ENCODE results near the gene GPATCH8.

GRCh38 chr17:44527102-44527501 is 23.9 kb upstream of the GPATCH8 start:
- no peak for TF ChIP-seq POLR2A (IDR thresholded peaks at IDR 0.05)
- no peak for TF ChIP-seq CTCF (IDR thresholded peaks at IDR 0.05)

Data from body of pancreas (tissue), 4 donors.